Mesodermal cell (in vitro differentiated cells): ENCODE results near the gene CELF5.
A peak's percentile ranks its signal among the peaks of the same experiment; 100 is the strongest.
"Not testable (repeated sequence)": the region's sequence is repeated elsewhere in the genome, so short reads cannot be mapped to it uniquely, and the experiment has no call there.

Experiments
- H3K27ac ChIP-seq: 2 replicates; pipeline ENCODE4 v1.7.0; 2013; ENCODE audit warnings: mild to moderate bottlenecking, low read depth, low read length, moderate library complexity; ENCODE audit not compliant: severe bottlenecking
- H3K36me3 ChIP-seq: 2 replicates; pipeline ENCODE4 v1.7.1; 2013; ENCODE audit warnings: mild to moderate bottlenecking, low read length, moderate library complexity; ENCODE audit not compliant: control insufficient read depth, insufficient read depth
- H3K4me1 ChIP-seq: one replicate; pipeline ENCODE4 v1.7.1; 2013; ENCODE audit warnings: mild to moderate bottlenecking, low read length; ENCODE audit not compliant: insufficient read depth, control insufficient read depth, poor library complexity, severe bottlenecking
- H3K4me3 ChIP-seq: 2 replicates; pipeline ENCODE4 v1.7.0; 2013; ENCODE audit warnings: low read length, control low read depth, mild to moderate bottlenecking; ENCODE audit not compliant: insufficient read depth, poor library complexity, severe bottlenecking; ENCODE audit errors: extremely low read depth
- H3K9me3 ChIP-seq: 2 replicates; pipeline ENCODE4 v1.7.1; 2013; ENCODE audit warnings: mild to moderate bottlenecking, low read length, moderate library complexity; ENCODE audit not compliant: control insufficient read depth
- WGBS, 2 experiments: methylation state at CpG; one replicate each; pipeline ENCODE4 v1.1.5; 2013; ENCODE audit warnings: missing lambda C conversion rate in 2 of 2; ENCODE audit not compliant: insufficient coverage in 2 of 2; 5-methylcytosine and 5-hydroxymethylcytosine counted together

The CELF5 gene

GRCh38 chr19:3285647-3286176, 61.3 kb downstream of the CELF5 start:
- no peaks in the 10 kb centered on the region for H3K4me1 ChIP-seq
- H3K4me3 ChIP-seq = peak overlapping the region; percentile 24
- H3K9me3 ChIP-seq = no peaks in the 10 kb centered on the region
- no peaks in the 10 kb centered on the region for H3K36me3 ChIP-seq
- H3K27ac ChIP-seq = no peak overlapping the region
- 1 to 12% methylated on average over 12 to 26 of the region's 40 CpGs for WGBS, 2 experiments

- Histone ChIP-seq H3K27ac (no peak overlapping the region), H3K36me3 (no peaks in the 10 kb centered on the region), H3K4me1 (no peaks in the 10 kb centered on the region), H3K9me3 (no peaks in the 10 kb centered on the region), H3K4me3 (no peak overlapping the region)
- 77 to 81% methylated on average over 10 of the region's 11 CpGs for WGBS, 2 experiments
Measured at GRCh38 chr19:3287814-3288213, 63.4 kb downstream of the CELF5 start.

- not testable (repeated sequence) for H3K36me3 ChIP-seq, H3K4me1 ChIP-seq, H3K9me3 ChIP-seq, H3K27ac ChIP-seq, H3K4me3 ChIP-seq
- 71 to 100% methylated on average over 1 to 3 of the region's 5 CpGs for WGBS, 2 experiments
Measured at GRCh38 chr19:3288437-3288836, 64.0 kb downstream of the CELF5 start.

- 63 to 66% methylated on average over 14 of the region's 23 CpGs for WGBS, 2 experiments
- Histone ChIP-seq H3K36me3 (no peaks in the 10 kb centered on the region), H3K27ac (no peak overlapping the region), H3K9me3 (no peaks in the 10 kb centered on the region), H3K4me1 (no peaks in the 10 kb centered on the region), H3K4me3 (no peak overlapping the region)
Measured at GRCh38 chr19:3289971-3290569, 65.6 kb downstream of the CELF5 start.

- not testable (repeated sequence) for H3K9me3 ChIP-seq, H3K36me3 ChIP-seq, H3K4me3 ChIP-seq, H3K4me1 ChIP-seq, H3K27ac ChIP-seq
- WGBS, 2 experiments = 83 to 95% methylated on average over 3 to 4 of the region's 6 CpGs
Measured at GRCh38 chr19:3290858-3291257, 66.4 kb downstream of the CELF5 start.

- Histone ChIP-seq H3K27ac (no peak overlapping the region), H3K4me3 (no peak overlapping the region), H3K9me3 (no peaks in the 10 kb centered on the region), H3K36me3 (no peaks in the 10 kb centered on the region), H3K4me1 (no peaks in the 10 kb centered on the region)
- WGBS, 2 experiments = 76 to 96% methylated on average over 2 to 5 of the region's 5 CpGs
Measured at GRCh38 chr19:3291644-3292043, 67.2 kb downstream of the CELF5 start.

- Histone ChIP-seq H3K36me3 (no peaks in the 10 kb centered on the region), H3K9me3 (no peaks in the 10 kb centered on the region), H3K4me1 (no peaks in the 10 kb centered on the region), H3K4me3 (no peak overlapping the region), H3K27ac (no peak overlapping the region)
- WGBS, 2 experiments = 90 to 95% methylated on average over 17 to 19 of the region's 23 CpGs
Measured at GRCh38 chr19:3292958-3293529, 68.6 kb downstream of the CELF5 start.

- Histone ChIP-seq H3K27ac (no peak overlapping the region), H3K4me3 (no peak overlapping the region), H3K9me3 (no peaks in the 10 kb centered on the region), H3K36me3 (no peaks in the 10 kb centered on the region), H3K4me1 (no peaks in the 10 kb centered on the region)
- WGBS, 2 experiments = 81 to 84% methylated on average over 5 to 6 of the region's 9 CpGs
Measured at GRCh38 chr19:3293560-3293959, 69.1 kb downstream of the CELF5 start.

- Histone ChIP-seq H3K9me3 (no peaks in the 10 kb centered on the region), H3K36me3 (no peaks in the 10 kb centered on the region), H3K4me3 (no peak overlapping the region), H3K27ac (no peak overlapping the region), H3K4me1 (no peaks in the 10 kb centered on the region)
- 89% methylated on average over 17 to 18 of the region's 20 CpGs for WGBS, 2 experiments
Measured at GRCh38 chr19:3294080-3294850, 69.8 kb downstream of the CELF5 start.

GRCh38 chr19:3295581-3295980, 71.1 kb downstream of the CELF5 start:
- Histone ChIP-seq H3K4me1 (no peaks in the 10 kb centered on the region), H3K27ac (no peak overlapping the region), H3K36me3 (no peaks in the 10 kb centered on the region), H3K9me3 (no peaks in the 10 kb centered on the region), H3K4me3 (no peak overlapping the region)
- 68 to 73% methylated on average over 10 to 12 of the region's 14 CpGs for WGBS, 2 experiments

- Histone ChIP-seq H3K4me3 (no peak overlapping the region), H3K9me3 (no peaks in the 10 kb centered on the region)
- WGBS, 2 experiments = no CpG with 5 or more reads among the region's 9 CpGs
Measured at GRCh38 chr19:3296034-3296433, 71.6 kb downstream of the CELF5 start.

More at GRCh38 chr19:3296034-3296433, 71.6 kb downstream of the CELF5 start:
- H3K27ac ChIP-seq = no peak overlapping the region
- H3K4me1 ChIP-seq = no peaks in the 10 kb centered on the region
- no peaks in the 10 kb centered on the region for H3K36me3 ChIP-seq
